Measurements from ENCODE around the gene TPRN.

TPRN gene

GRCh38 chr9:137191691-137192447 lies 8.7 kb downstream of the TPRN start:
- TF ChIP-seq POU2F2 (IDR thresholded peaks at IDR 0.05; ENCODE audit: low read depth, low read length) (no peak), PAX5 (IDR thresholded peaks at IDR 0.05; ENCODE audit: insufficient read depth, low read length, severe bottlenecking) (no peak), TAF1 (IDR thresholded peaks at IDR 0.05; ENCODE audit: low read depth, low read length) (no peak), POLR2A (IDR thresholded peaks at IDR 0.05; ENCODE audit: low read depth, low read length) (no peak), SPI1 (IDR thresholded peaks at IDR 0.05; ENCODE audit: low read depth, low read length) (no peak), POLR2AphosphoS5 (IDR thresholded peaks at IDR 0.05; ENCODE audit: low read depth, low read length) (no peak)
- no peak for FAIRE-seq
- DNase-seq (ENCODE audit: insufficient read length, low spot score) = no peak

GRCh38 chr9:137191245-137191644 lies 9.3 kb downstream of the TPRN start:
- no peak for DNase-seq (ENCODE audit: insufficient read length, low spot score)
- TF ChIP-seq POLR2A (IDR thresholded peaks at IDR 0.05; ENCODE audit: low read depth, low read length) = no peak
- TF ChIP-seq PAX5 (IDR thresholded peaks at IDR 0.05; ENCODE audit: insufficient read depth, low read length, severe bottlenecking) = no peak
- no peak for TF ChIP-seq POLR2AphosphoS5 (IDR thresholded peaks at IDR 0.05; ENCODE audit: low read depth, low read length)
- no peak for TF ChIP-seq POU2F2 (IDR thresholded peaks at IDR 0.05; ENCODE audit: low read depth, low read length)
- no peak for TF ChIP-seq SPI1 (IDR thresholded peaks at IDR 0.05; ENCODE audit: low read depth, low read length)
- no peak for TF ChIP-seq TAF1 (IDR thresholded peaks at IDR 0.05; ENCODE audit: low read depth, low read length)
- FAIRE-seq = no peak

- DNase-seq (ENCODE audit: insufficient read length, low spot score) (no peak), FAIRE-seq (no peak)
- TF ChIP-seq SPI1 (IDR thresholded peaks at IDR 0.05; ENCODE audit: low read depth, low read length) (no peak), PAX5 (IDR thresholded peaks at IDR 0.05; ENCODE audit: insufficient read depth, low read length, severe bottlenecking) (no peak), POLR2A (IDR thresholded peaks at IDR 0.05; ENCODE audit: low read depth, low read length) (no peak), TAF1 (IDR thresholded peaks at IDR 0.05; ENCODE audit: low read depth, low read length) (no peak), POLR2AphosphoS5 (IDR thresholded peaks at IDR 0.05; ENCODE audit: low read depth, low read length) (no peak), POU2F2 (IDR thresholded peaks at IDR 0.05; ENCODE audit: low read depth, low read length) (no peak)
These were observed 10.2 kb downstream of the TPRN start for GRCh38 chr9:137190315-137190856.

- no peak for TF ChIP-seq TAF1 (IDR thresholded peaks at IDR 0.05; ENCODE audit: low read depth, low read length)
- no peak for TF ChIP-seq PAX5 (IDR thresholded peaks at IDR 0.05; ENCODE audit: insufficient read depth, low read length, severe bottlenecking)
- no peak for DNase-seq (ENCODE audit: insufficient read length, low spot score)
- no peak for FAIRE-seq
These were observed 10.9 kb downstream of the TPRN start for GRCh38 chr9:137189297-137190295.

- peak; percentile 79 for TF ChIP-seq POLR2A (IDR thresholded peaks at IDR 0.05; ENCODE audit: low read depth, low read length)
- peak; percentile 46 for TF ChIP-seq PAX5 (IDR thresholded peaks at IDR 0.05; ENCODE audit: insufficient read depth, low read length, severe bottlenecking)
- no peak for TF ChIP-seq SPI1 (IDR thresholded peaks at IDR 0.05; ENCODE audit: low read depth, low read length)
- peak; percentile 84 for TF ChIP-seq POLR2AphosphoS5 (IDR thresholded peaks at IDR 0.05; ENCODE audit: low read depth, low read length)
- peak; percentile 79 for TF ChIP-seq TAF1 (IDR thresholded peaks at IDR 0.05; ENCODE audit: low read depth, low read length)
- TF ChIP-seq POU2F2 (IDR thresholded peaks at IDR 0.05; ENCODE audit: low read depth, low read length) = no peak; the same call in 1 of the 2 replicates
- peak; percentile 97 for DNase-seq (ENCODE audit: insufficient read length, low spot score)
- FAIRE-seq = peak; percentile 100
These were observed 11.8 kb downstream of the TPRN start, which contains the start of the genes ANAPC2 and SSNA1 for GRCh38 chr9:137188490-137189296. Gene ANAPC2 (minus strand): TSS chr9:137188560. CDS start chr9:137188532, 28 bp downstream. Gene SSNA1 (plus strand): TSS chr9:137188676. CDS start chr9:137188727, 51 bp downstream.

- no peak for TF ChIP-seq POLR2AphosphoS5 (IDR thresholded peaks at IDR 0.05; ENCODE audit: low read depth, low read length)
- TF ChIP-seq POLR2A (IDR thresholded peaks at IDR 0.05; ENCODE audit: low read depth, low read length) = no peak
- no peak for TF ChIP-seq SPI1 (IDR thresholded peaks at IDR 0.05; ENCODE audit: low read depth, low read length)
- no peak for TF ChIP-seq TAF1 (IDR thresholded peaks at IDR 0.05; ENCODE audit: low read depth, low read length)
- no peak for TF ChIP-seq PAX5 (IDR thresholded peaks at IDR 0.05; ENCODE audit: insufficient read depth, low read length, severe bottlenecking)
- TF ChIP-seq POU2F2 (IDR thresholded peaks at IDR 0.05; ENCODE audit: low read depth, low read length) = no peak
- DNase-seq (ENCODE audit: insufficient read length, low spot score) = no peak
- no peak for FAIRE-seq
These were observed 12.5 kb downstream of the TPRN start for GRCh38 chr9:137188086-137188489.

- TF ChIP-seq SPI1 (IDR thresholded peaks at IDR 0.05; ENCODE audit: low read depth, low read length) (no peak), PAX5 (IDR thresholded peaks at IDR 0.05; ENCODE audit: insufficient read depth, low read length, severe bottlenecking) (no peak), TAF1 (IDR thresholded peaks at IDR 0.05; ENCODE audit: low read depth, low read length) (no peak), POLR2AphosphoS5 (IDR thresholded peaks at IDR 0.05; ENCODE audit: low read depth, low read length) (no peak), POU2F2 (IDR thresholded peaks at IDR 0.05; ENCODE audit: low read depth, low read length) (no peak), POLR2A (IDR thresholded peaks at IDR 0.05; ENCODE audit: low read depth, low read length) (no peak)
- DNase-seq (ENCODE audit: insufficient read length, low spot score) (no peak), FAIRE-seq (no peak)
These were observed 13.2 kb downstream of the TPRN start for GRCh38 chr9:137187386-137187785.

- TF ChIP-seq SPI1 (IDR thresholded peaks at IDR 0.05; ENCODE audit: low read depth, low read length) (no peak), PAX5 (IDR thresholded peaks at IDR 0.05; ENCODE audit: insufficient read depth, low read length, severe bottlenecking) (no peak), POU2F2 (IDR thresholded peaks at IDR 0.05; ENCODE audit: low read depth, low read length) (no peak), POLR2AphosphoS5 (IDR thresholded peaks at IDR 0.05; ENCODE audit: low read depth, low read length) (no peak), POLR2A (IDR thresholded peaks at IDR 0.05; ENCODE audit: low read depth, low read length) (no peak), TAF1 (IDR thresholded peaks at IDR 0.05; ENCODE audit: low read depth, low read length) (no peak)
- FAIRE-seq = no peak
- DNase-seq (ENCODE audit: insufficient read length, low spot score) = no peak
These were observed 14.2 kb downstream of the TPRN start for GRCh38 chr9:137186385-137186784.

All from GM12891 (cell line).